HG03196 (cell line): ENCODE results near the gene ARHGEF35.
"Not testable (repeated sequence)": the region's sequence is repeated elsewhere in the genome, so short reads cannot be mapped to it uniquely, and the experiment has no call there.

Experiments used
- ATAC-seq: cut with Tn5 transposase; IDR thresholded peaks from one replicate; pipeline ENCODE4 v1.9.1; 2021; ENCODE audit not compliant: unreplicated experiment

Gene ARHGEF35

DNA sequence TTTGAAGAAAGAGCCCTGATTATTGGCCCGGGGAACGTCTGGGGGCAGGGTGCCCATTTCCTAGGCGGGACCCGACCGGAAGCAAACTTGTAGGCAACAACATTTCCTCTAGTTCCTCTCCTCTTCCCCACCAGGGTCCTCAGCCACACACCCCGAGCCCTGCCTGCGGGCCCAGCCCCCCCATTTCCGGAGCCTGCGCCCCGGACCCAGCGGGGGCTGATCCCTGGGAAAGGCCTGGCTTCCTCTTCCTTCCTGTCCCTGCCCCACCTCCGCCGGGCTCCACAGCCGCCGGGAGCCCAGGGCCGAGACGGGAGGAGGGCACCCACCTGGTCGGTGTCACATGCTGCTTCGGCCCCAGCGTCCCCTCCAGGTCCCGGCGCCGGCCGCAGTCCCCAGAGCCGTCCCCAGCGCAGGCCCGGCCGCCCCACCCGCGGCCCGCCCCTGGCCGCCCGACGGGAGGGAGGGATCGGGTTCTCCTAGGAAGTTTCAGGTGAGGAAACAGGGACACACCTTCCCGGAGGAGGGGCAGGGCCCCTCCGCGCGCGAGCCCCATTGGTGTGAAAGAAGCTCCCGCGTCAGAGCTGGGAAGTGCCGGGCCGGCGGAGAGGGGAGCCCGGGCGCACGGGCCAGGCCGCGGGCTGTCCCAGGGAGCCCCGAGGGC lies at the start of gene ARHGEF35:
Gene ARHGEF35, minus strand, starts transcription at position 622 of the 661 bp plus-strand sequence. CDS start 7,450 bp downstream, outside the sequence.
- ATAC-seq: peak; percentile 71

DNA sequence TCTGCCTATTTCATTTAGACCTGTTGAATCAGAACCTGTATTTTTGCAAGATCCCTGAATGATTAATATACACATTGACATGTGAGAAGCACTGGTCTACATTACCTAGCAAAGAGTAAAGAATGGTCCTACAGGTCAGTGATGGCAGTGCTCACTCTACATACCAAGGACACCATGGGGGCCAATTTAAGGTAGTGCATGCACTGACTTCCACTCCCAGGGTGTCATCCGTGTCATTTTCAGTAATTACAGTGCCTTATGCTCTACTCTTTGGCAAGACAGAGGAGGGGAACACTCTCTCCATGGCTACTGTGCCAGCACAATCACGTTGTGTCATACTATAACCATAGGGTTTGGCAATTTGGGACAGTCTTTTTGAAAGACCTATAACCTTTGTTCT lies 49.7 kb upstream of the ARHGEF35 start:
- ATAC-seq: not testable (repeated sequence)

DNA sequence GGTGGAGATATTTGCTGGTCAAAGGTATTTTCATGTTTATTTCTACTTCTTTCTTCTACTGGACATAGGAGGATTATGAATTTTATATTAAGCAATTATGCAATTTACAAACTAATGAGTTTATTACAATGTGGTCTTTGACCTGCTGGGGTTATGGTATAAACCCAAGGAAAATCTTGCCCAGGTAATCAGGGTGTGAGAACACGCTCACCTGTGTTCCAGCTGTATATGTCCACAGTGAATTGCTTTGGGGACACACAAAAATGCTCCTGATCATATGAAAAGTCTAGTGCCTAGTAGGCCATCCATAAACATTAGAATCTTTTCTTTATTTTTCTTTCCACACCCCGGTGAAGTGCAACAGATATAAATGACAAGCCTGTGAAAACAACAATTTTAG lies 43.7 kb upstream of the ARHGEF35 start, which contains the start of gene OR2A42:
Gene OR2A42, minus strand, starts transcription at position 241 of the 400 bp plus-strand sequence. CDS start 6,762 bp downstream, outside the sequence.
- ATAC-seq: not testable (repeated sequence)

- not testable (repeated sequence) for ATAC-seq
Observed at GRCh38 chr7:144238530-144239082, 43.0 kb upstream of the ARHGEF35 start.

GRCh38 chr7:144233039-144233438 lies 37.4 kb upstream of the ARHGEF35 start:
- ATAC-seq: not testable (repeated sequence)

DNA sequence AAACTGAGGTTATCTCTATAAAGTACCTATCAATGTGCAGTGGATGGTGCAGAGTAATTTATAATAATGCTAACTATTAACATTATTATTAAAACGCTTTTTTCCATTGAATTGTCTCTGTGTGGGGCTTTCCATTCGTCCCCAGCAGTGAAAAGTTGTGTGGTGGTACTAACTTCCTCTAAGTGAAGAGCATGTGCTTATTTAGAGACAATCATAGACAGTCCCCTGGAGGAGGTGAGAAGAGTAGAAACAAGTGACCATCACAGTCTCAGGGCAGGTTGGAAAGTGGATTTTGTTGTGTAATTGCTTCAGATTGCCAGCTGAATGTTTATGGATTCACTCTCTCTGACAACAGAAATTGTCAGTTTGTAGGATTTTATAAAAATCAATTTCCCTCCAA lies 35.4 kb upstream of the ARHGEF35 start:
- not testable (repeated sequence) for ATAC-seq

GRCh38 chr7:144228810-144229209 lies 33.2 kb upstream of the ARHGEF35 start:
- not testable (repeated sequence) for ATAC-seq

DNA sequence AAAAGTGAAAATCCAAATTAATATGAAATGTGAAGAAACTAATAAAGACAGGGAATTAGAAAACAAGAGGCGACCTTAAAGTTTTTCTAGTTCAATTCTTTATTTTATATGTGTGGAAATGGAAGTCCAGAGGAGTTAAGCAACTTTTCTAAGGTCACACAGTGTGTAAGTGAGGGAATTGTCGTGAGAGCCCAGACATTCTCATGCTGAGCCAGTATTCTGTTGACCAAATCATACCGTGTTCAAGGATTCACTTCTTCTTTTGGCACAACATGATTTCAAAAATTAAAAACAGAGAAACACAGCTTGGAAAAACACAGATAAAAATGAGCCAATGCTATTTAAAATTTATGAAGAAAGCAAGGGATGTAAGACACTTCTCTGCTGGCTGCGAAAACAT lies 31.2 kb upstream of the ARHGEF35 start:
- ATAC-seq: not testable (repeated sequence)

- not testable (repeated sequence) for ATAC-seq
Observed at GRCh38 chr7:144223675-144224074, 28.0 kb upstream of the ARHGEF35 start.

- not testable (repeated sequence) for ATAC-seq
Observed at GRCh38 chr7:144220531-144220930, 24.9 kb upstream of the ARHGEF35 start.

- not testable (repeated sequence) for ATAC-seq
Observed at GRCh38 chr7:144219149-144219548, 23.5 kb upstream of the ARHGEF35 start.

GRCh38 chr7:144218581-144218980 lies 22.9 kb upstream of the ARHGEF35 start:
- not testable (repeated sequence) for ATAC-seq

DNA sequence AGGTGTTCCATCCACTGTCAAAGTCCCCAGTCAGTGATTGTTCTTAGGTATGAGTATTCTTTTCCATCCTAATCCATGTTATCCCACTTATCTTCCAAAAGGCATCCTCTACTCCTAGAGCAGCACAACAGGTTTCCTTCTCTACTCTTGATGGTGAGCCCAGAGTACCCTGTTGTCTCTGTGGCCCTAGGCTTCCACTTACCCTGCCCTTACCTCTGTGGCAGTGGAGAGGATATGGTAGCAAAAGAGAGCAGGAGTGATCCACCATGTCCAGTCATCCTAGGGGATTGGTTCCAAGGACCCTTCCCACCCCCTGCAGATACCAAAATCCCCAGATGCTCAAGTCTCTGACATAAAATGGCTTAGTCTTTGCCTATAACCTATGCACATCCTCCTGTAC lies 21.6 kb upstream of the ARHGEF35 start:
- not testable (repeated sequence) for ATAC-seq

GRCh38 chr7:144205306-144205705 lies 9.7 kb upstream of the ARHGEF35 start:
- not testable (repeated sequence) for ATAC-seq

DNA sequence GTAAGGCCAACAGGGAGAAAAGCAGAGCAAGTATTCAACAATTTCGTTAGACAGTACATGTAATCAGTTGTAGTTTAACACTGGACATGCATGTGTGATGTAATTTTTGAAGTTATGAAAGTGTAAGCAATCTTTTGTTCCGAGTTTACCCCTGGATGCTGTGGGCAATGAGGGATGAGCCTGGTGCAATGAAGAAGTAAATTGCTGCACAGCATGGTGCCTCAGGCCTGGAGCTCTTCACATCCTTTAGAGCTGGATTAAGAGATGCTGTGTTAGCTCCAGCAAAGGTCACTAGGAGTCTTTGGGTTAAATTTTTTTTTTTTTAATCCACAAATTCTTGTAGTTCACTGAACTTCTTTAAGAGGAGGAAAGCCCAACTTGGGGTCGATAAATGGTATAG lies 7.5 kb upstream of the ARHGEF35 start:
- ATAC-seq: not testable (repeated sequence)

DNA sequence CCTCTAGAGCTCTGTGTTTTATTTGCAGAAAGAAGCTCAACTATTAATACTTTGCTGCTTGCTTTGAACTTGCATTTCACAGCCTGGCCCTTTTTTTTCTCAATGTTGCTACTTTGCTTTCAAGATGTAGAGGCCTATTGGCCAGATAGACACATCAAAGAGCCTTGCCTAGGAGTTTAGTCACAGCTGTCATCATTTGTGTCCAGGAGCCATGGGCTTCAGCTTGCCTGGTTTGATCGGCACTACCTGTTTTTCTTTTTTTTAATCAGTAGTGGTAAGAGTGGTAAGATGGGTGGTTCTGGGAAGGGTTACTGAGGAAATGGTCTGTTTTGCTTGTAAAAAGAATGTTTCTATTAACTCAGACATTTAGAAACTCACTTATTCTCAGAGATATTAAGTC lies 6.3 kb upstream of the ARHGEF35 start:
- peak; percentile 27 for ATAC-seq

GRCh38 chr7:144198934-144199333 lies 3.3 kb upstream of the ARHGEF35 start:
- not testable (repeated sequence) for ATAC-seq

- not testable (repeated sequence) for ATAC-seq
Observed at GRCh38 chr7:144194453-144194852, 1.2 kb downstream of the ARHGEF35 start.

- ATAC-seq: not testable (repeated sequence)
Observed at GRCh38 chr7:144193782-144194181, 1.9 kb downstream of the ARHGEF35 start.

DNA sequence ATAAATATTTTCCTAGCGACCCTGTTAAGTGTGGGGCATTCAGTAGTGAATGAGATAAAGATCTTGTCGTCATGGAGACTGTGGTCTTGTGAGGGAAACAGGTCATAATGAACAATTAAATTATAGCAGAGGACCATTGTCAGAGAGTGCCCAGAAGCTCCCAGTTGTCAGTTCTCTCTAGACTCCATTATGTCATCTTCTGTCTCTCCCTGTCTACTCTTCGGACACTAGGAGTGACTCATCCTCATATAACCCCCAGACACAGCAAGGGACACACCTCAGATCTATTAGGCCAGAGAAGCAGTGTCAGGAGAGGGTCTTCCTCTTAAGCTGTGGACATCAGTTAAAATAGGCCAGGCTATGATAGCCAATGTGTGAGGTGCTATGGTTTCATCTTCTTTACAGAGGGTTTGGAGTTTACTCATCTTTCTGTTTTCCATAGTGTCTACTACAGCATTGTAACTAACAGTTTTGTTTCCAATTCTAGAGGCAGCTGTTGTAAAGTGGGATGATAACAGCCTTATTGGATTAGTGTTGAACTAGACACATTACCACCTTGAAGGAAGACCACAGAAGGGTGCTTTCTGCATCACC lies 7.0 kb downstream of the ARHGEF35 start:
- ATAC-seq: not testable (repeated sequence)

DNA sequence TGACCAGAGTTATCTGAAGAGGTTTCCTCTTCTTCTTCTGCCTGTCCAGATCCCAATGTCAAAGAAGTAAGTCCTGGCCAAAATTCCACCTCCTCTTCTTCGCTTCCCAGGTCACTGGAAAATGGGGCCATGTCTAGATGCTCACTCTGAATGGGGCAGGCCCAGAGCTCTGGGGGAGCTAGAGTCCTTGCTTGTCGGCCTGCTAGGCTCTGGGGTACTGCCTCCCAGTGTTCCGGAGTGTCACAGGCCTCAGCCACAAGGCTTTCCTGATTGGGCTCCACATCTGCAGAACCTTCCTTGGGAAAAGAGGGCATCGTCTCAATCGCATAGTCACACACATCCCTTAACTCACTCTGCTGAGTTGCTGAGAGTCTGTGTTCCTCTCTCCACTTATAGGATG lies 7.8 kb downstream of the ARHGEF35 start:
- ATAC-seq: not testable (repeated sequence)

GRCh38 chr7:144183166-144183565 lies 12.5 kb downstream of the ARHGEF35 start, which contains the start of gene CTAGE4:
CTAGE4 (plus strand) TSS chr7:144183466; CDS start chr7:144183504, 38 bp downstream.
- not testable (repeated sequence) for ATAC-seq
